ENCODE data around the gene USP4. TPM values are rescaled to one million over a fixed set of nuclear protein-coding genes. Genes with fewer than 3 reads are reported as not detected.

Gene USP4
- total and polyA plus RNA-seq, 2 of the 13 experiments (the other 11 are each of a cell fraction or from before 2014, with no cell fraction given) = 9.2 to 20.8 TPM

DNA sequence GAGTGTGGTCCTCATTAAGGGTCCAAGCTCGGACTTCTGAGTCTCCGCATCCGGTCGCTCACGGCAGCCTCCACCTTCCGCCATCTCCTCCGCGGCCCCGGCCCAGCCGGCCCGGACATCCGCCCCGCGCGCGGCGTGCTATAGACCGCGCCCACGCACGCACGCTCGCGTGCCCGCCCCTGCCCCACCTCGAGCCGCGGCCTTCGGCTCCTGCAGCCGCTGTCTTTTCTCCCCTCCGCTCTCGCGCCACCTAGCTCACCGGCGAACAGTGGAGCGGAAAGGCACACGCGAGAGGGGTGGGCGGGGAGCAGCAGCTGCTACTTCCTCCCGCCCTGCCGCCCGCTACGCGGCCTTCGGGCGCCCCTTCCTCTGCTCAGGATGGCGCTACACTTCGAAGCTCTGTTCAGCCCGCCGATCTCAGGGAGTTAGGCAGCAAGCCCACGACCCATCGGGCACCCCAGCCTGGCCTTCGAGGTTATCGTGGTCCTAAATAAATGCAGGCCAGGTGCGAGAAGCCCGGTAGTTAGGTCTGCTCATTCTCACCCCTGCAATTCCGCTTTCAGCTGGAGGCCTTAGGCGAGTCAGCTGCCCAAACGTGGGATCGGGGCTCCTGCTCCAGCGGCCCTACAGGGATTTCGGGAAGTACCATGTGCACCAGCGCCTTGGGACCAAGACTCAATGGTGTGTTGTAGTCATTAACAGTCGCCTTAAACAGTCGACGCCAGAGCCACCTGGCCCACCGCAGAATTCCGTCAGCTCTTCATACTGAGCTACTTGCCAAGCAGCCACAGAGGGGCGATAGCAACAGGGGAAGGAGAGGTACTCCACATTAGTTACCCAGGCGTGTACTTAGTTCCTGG, at the start of gene USP4 (continued):
- TF ChIP-seq ZNF18 (CRISPR knock-in tag; IDR thresholded peaks at IDR 0.05; ENCODE audit: insufficient replicate concordance) (peak; percentile 88), ATF4 (CRISPR knock-in tag; IDR thresholded peaks at IDR 0.05) (peak in 1 of 2 experiments; percentile 76; a peak in 2 of 4 replicates), MYC (CRISPR knock-in tag; IDR thresholded peaks at IDR 0.05; ENCODE audit: borderline replicate concordance) (peak; percentile 91), PCBP2 (optimal IDR thresholded peaks at IDR 0.05; ENCODE audit: low read depth, low read length, poor library complexity, severe bottlenecking) (no peak), ARID2 (CRISPR knock-in tag; IDR thresholded peaks at IDR 0.05; ENCODE audit: borderline replicate concordance) (peak; percentile 97), HOXA9 (CRISPR knock-in tag; IDR thresholded peaks at IDR 0.05; ENCODE audit: borderline replicate concordance) (peak; percentile 92), ZNF44 (CRISPR knock-in tag; IDR thresholded peaks at IDR 0.05) (peak; percentile 98), REXO4 (CRISPR knock-in tag; IDR thresholded peaks at IDR 0.05; ENCODE audit: borderline replicate concordance) (0 out of 2 replicates have a peak, but pooled peaks have one; percentile 91), TIGD3 (CRISPR knock-in tag; IDR thresholded peaks at IDR 0.05; ENCODE audit: borderline replicate concordance) (no peak)
- TF ChIP-seq, protein P1, sequence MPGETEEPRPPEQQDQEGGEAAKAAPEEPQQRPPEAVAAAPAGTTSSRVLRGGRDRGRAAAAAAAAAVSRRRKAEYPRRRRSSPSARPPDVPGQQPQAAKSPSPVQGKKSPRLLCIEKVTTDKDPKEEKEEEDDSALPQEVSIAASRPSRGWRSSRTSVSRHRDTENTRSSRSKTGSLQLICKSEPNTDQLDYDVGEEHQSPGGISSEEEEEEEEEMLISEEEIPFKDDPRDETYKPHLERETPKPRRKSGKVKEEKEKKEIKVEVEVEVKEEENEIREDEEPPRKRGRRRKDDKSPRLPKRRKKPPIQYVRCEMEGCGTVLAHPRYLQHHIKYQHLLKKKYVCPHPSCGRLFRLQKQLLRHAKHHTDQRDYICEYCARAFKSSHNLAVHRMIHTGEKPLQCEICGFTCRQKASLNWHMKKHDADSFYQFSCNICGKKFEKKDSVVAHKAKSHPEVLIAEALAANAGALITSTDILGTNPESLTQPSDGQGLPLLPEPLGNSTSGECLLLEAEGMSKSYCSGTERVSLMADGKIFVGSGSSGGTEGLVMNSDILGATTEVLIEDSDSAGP (CRISPR knock-in tag; IDR thresholded peaks at IDR 0.05; ENCODE audit: borderline replicate concordance) = peak; percentile 97
- TF ChIP-seq, protein P2, sequence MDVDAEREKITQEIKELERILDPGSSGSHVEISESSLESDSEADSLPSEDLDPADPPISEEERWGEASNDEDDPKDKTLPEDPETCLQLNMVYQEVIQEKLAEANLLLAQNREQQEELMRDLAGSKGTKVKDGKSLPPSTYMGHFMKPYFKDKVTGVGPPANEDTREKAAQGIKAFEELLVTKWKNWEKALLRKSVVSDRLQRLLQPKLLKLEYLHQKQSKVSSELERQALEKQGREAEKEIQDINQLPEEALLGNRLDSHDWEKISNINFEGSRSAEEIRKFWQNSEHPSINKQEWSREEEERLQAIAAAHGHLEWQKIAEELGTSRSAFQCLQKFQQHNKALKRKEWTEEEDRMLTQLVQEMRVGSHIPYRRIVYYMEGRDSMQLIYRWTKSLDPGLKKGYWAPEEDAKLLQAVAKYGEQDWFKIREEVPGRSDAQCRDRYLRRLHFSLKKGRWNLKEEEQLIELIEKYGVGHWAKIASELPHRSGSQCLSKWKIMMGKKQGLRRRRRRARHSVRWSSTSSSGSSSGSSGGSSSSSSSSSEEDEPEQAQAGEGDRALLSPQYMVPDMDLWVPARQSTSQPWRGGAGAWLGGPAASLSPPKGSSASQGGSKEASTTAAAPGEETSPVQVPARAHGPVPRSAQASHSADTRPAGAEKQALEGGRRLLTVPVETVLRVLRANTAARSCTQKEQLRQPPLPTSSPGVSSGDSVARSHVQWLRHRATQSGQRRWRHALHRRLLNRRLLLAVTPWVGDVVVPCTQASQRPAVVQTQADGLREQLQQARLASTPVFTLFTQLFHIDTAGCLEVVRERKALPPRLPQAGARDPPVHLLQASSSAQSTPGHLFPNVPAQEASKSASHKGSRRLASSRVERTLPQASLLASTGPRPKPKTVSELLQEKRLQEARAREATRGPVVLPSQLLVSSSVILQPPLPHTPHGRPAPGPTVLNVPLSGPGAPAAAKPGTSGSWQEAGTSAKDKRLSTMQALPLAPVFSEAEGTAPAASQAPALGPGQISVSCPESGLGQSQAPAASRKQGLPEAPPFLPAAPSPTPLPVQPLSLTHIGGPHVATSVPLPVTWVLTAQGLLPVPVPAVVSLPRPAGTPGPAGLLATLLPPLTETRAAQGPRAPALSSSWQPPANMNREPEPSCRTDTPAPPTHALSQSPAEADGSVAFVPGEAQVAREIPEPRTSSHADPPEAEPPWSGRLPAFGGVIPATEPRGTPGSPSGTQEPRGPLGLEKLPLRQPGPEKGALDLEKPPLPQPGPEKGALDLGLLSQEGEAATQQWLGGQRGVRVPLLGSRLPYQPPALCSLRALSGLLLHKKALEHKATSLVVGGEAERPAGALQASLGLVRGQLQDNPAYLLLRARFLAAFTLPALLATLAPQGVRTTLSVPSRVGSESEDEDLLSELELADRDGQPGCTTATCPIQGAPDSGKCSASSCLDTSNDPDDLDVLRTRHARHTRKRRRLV (CRISPR knock-in tag; IDR thresholded peaks at IDR 0.05) = peak; percentile 90
- TF ChIP-seq, protein P3, sequence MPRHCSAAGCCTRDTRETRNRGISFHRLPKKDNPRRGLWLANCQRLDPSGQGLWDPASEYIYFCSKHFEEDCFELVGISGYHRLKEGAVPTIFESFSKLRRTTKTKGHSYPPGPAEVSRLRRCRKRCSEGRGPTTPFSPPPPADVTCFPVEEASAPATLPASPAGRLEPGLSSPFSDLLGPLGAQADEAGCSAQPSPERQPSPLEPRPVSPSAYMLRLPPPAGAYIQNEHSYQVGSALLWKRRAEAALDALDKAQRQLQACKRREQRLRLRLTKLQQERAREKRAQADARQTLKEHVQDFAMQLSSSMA (CRISPR knock-in tag; IDR thresholded peaks at IDR 0.05) = peak; percentile 89; the same call in 1 of the 2 replicates
- TF ChIP-seq, protein P4, sequence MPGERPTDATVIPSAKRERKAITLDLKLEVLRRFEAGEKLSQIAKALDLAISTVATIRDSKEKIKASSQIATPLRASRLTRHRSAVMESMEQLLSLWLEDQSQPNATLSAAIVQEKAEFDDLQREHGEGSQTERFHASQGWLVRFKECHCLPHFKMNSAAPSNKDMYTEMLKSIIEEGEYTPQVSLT (CRISPR knock-in tag; IDR thresholded peaks at IDR 0.05; ENCODE audit: borderline replicate concordance, low read depth) = peak; percentile 63; the same call in 1 of the 2 replicates

Data from HepG2 (cell line).